Measurements from ENCODE around the gene CRTC2. TPM values are rescaled to one million over a fixed set of nuclear protein-coding genes. Genes with fewer than 3 reads are reported as not detected.
A peak's percentile ranks its signal among the peaks of the same experiment; 100 is the strongest.

CRTC2 gene
- total RNA-seq, 4 donors from 2014 or later = 17.4 to 43.7 (median 23.4) TPM

DNA sequence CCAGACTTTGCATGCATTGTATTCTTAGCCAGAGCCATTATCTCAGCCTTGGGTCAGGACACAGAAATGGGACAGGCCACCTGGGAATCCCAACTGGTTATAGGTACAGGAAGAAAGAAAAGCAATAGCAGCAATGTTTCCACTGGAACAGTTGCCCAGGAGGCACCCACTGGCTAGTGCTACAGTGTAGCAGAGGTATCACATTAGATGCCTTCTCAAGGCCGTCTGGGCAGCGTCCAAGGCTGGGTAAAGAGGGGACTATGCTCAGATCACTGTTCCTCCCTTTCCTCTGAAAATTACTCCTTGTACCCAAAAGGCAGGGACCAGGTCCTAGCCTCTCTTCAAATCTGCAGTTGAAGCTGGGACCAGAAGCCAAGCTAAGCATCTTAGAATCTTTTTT, 11.9 kb upstream of the CRTC2 start:
- Histone ChIP-seq H3K4me3 (no peak overlapping the region), H3K4me1 (peaks cover 0 to 27% (median 18%) of the 10 kb centered on the region in 4 donors), H3K9me3 (no peaks in the 10 kb centered on the region), H3K27me3 (no peaks in the 10 kb centered on the region), H3K36me3 (peaks cover 0 to 34% (median 0%) of the 10 kb centered on the region in 3 donors), H3K27ac (no peak overlapping the region)
- WGBS, 2 donors = 88 to 89% methylated on average over 2 of the region's 2 CpGs
- no peak for TF ChIP-seq EP300 (IDR thresholded peaks at IDR 0.05)
- TF ChIP-seq, protein P1, sequence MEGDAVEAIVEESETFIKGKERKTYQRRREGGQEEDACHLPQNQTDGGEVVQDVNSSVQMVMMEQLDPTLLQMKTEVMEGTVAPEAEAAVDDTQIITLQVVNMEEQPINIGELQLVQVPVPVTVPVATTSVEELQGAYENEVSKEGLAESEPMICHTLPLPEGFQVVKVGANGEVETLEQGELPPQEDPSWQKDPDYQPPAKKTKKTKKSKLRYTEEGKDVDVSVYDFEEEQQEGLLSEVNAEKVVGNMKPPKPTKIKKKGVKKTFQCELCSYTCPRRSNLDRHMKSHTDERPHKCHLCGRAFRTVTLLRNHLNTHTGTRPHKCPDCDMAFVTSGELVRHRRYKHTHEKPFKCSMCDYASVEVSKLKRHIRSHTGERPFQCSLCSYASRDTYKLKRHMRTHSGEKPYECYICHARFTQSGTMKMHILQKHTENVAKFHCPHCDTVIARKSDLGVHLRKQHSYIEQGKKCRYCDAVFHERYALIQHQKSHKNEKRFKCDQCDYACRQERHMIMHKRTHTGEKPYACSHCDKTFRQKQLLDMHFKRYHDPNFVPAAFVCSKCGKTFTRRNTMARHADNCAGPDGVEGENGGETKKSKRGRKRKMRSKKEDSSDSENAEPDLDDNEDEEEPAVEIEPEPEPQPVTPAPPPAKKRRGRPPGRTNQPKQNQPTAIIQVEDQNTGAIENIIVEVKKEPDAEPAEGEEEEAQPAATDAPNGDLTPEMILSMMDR (IDR thresholded peaks at IDR 0.05) = no peak
- TF ChIP-seq POLR2A (IDR thresholded peaks at IDR 0.05) = no peak
- no peak for DNase-seq (ENCODE audit: low spot score in 2 of 2)

DNA sequence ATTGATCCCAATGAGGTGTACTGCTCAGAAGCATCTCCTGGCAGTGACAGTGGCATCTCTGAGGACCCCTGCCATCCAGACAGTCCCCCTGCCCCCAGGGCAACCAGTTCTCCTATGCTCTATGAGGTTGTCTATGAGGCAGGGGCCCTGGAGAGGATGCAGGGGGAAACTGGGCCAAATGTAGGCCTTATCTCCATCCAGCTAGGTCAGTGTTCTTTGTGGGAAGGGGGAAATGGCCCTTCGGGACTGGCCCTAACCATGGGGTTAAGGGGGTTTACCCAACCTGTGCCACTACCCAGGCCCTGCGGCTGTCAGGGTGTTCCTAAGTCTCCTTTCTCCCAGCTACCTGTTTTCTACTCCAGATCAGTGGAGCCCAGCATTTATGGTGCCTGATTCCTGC, 10.6 kb upstream of the CRTC2 start:
- H3K9me3 ChIP-seq = no peaks in the 10 kb centered on the region
- DNase-seq (ENCODE audit: low spot score in 2 of 2) = no peak
- TF ChIP-seq POLR2A (IDR thresholded peaks at IDR 0.05) (no peak), EP300 (IDR thresholded peaks at IDR 0.05) (no peak)
- TF ChIP-seq, protein P1 (IDR thresholded peaks at IDR 0.05) = no peak
- WGBS, 2 donors = 95 to 100% methylated on average over 2 of the region's 2 CpGs
- peaks cover 0 to 38% (median 23%) of the 10 kb centered on the region in 4 donors for H3K4me1 ChIP-seq
- H3K27me3 ChIP-seq = no peaks in the 10 kb centered on the region
- no peak overlapping the region for H3K4me3 ChIP-seq
- H3K27ac ChIP-seq = peak overlapping the region in 2 of 4 donors; percentile 94 to 95
- H3K36me3 ChIP-seq = peaks cover 0 to 21% (median 0%) of the 10 kb centered on the region in 3 donors

DNA sequence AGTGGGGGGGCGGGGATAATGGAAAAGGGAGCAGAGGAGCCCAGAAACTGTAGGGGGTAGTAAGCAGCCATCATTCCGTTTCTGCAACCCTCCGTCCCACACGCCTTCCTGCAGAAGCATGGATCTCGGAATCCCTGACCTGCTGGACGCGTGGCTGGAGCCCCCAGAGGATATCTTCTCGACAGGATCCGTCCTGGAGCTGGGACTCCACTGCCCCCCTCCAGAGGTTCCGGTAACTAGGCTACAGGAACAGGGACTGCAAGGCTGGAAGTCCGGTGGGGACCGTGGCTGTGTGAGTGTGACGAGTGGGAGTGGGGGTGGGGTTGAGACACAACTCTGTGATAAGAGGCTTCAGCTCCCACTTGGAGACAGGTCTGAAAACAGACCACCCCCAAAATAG, 10.0 kb upstream of the CRTC2 start:
- Histone ChIP-seq H3K27ac (peak overlapping the region in 3 of 4 donors; percentile 94 to 95 (median 95)), H3K36me3 (peaks cover 0 to 15% (median 0%) of the 10 kb centered on the region in 3 donors), H3K9me3 (no peaks in the 10 kb centered on the region), H3K27me3 (no peaks in the 10 kb centered on the region), H3K4me1 (peaks cover 0 to 40% (median 24%) of the 10 kb centered on the region in 4 donors), H3K4me3 (peak overlapping the region in 3 of 4 donors; percentile 49 to 90 (median 69))
- 18 to 26% methylated on average over 12 to 13 of the region's 13 CpGs for WGBS, 2 donors
- TF ChIP-seq EP300 (IDR thresholded peaks at IDR 0.05) = no peak
- no peak for DNase-seq (ENCODE audit: low spot score in 2 of 2)

DNA sequence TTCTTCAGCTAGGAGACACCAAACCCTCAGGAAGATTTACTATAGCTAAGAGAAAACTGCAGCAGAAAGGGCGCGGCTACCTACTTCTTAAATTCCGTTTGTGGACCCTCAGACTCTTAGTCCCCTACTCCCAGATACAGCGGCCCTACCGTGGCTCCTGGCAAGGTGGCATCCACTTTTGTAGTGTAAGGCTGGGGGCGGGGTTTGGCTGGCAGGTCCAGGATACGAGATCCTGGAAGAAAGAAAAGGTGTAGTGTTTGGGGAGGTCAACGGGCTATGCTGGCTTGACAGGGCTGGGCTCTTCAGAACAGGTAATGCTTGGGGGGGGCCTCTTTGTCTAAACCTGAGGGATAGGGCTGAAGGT, 9.6 kb upstream of the CRTC2 start:
- Histone ChIP-seq H3K36me3 (peaks cover 0 to 11% (median 0%) of the 10 kb centered on the region in 3 donors), H3K27ac (peak overlapping the region; percentile 81 to 95 (median 94)), H3K4me1 (peaks cover 0 to 40% (median 24%) of the 10 kb centered on the region in 4 donors), H3K9me3 (no peaks in the 10 kb centered on the region), H3K27me3 (no peaks in the 10 kb centered on the region), H3K4me3 (peak overlapping the region; percentile 49 to 90 (median 66))
- no peak for DNase-seq (ENCODE audit: low spot score in 2 of 2)
- TF ChIP-seq EP300 (IDR thresholded peaks at IDR 0.05) (no peak), POLR2A (IDR thresholded peaks at IDR 0.05) (no peak)
- TF ChIP-seq, protein P1 (IDR thresholded peaks at IDR 0.05) = no peak
- 7% methylated on average over 8 of the region's 8 CpGs for WGBS, 2 donors

DNA sequence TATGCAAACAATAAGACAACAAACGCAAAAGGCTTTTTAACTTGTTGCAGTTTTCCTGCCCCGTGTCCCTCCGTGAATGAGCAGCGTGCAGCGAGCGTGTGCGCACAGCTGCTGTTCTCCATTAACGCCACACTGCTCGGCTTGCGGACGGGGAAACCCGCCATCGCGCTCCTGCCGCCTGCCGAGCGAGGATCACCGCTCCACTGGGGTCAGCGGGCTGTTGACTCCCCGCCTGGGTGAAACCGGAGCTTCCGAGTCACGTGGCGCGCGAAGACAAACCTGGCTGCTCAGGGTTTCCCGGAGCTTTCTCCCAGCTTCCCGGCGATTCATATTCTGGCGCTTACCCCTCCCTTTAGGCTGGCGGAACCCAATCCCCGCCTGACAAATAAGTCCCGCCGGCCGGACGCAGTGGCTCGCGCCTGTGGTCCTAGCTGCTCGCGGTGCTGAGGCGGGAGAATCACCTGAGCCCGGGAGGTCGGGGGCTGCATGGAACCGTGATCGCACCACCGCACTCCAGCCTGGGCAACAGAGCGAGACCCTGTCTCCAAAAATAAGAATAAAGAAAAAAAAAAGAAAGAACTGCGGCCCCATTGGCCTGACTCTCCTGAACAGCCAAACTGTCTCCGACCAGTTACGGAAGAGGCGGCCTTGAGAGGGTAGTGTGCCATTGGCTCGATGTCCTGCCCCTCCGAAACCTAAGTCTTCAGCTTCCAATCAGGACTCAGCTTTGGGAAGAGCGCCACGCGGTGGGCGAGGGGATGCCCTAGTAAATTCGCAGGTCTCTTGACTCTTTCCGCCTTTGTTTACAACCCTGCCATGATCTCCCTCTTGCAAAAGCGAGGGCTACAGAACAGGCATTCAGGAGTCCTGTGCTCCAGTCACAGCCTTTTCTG, 8.9 kb upstream of the CRTC2 start, which contains the start of gene CREB3L4:
Gene CREB3L4 (plus strand): TSS at position 796 of the 893 bp plus-strand sequence. CDS start 624 bp downstream, outside the sequence.
- H3K36me3 ChIP-seq = peaks cover 0 to 5% (median 0%) of the 10 kb centered on the region in 3 donors
- H3K9me3 ChIP-seq = no peaks in the 10 kb centered on the region
- H3K27ac ChIP-seq = peak within 1 kb of the TSS; percentile 81 to 95 (median 94)
- peak within 1 kb of the TSS; percentile 49 to 90 (median 66) for H3K4me3 ChIP-seq
- 0% methylated on average over 52 to 60 of the region's 60 CpGs for WGBS, 2 donors
- TF ChIP-seq EP300 (IDR thresholded peaks at IDR 0.05) (peak in 1 of 2 donors; percentile 89), POLR2A (IDR thresholded peaks at IDR 0.05) (peak in 1 of 2 donors; percentile 66)
- TF ChIP-seq, protein P1 (IDR thresholded peaks at IDR 0.05) = peak in 4 of 5 experiments; percentile 29 to 64 (median 34)
- peaks cover 0 to 46% (median 27%) of the 10 kb centered on the region in 4 donors for H3K4me1 ChIP-seq
- no peaks in the 10 kb centered on the region for H3K27me3 ChIP-seq
- peak; percentile 82 to 84 for DNase-seq (ENCODE audit: low spot score in 2 of 2)
